GM20000 (cell line): ENCODE results near the gene LCN9.
A peak's percentile ranks its signal among the peaks of the same experiment; 100 is the strongest.
"Not testable (repeated sequence)": the region's sequence is repeated elsewhere in the genome, so short reads cannot be mapped to it uniquely, and the experiment has no call there.

Source experiments
- DNase-seq: peaks from one replicate; pipeline ENCODE4 v3.0.0; 2012; ENCODE audit warnings: low spot score
- CTCF ChIP-seq: IDR thresholded peaks from 2 replicates; pipeline ENCODE4 v1.5.1; 2012; ENCODE audit warnings: mild to moderate bottlenecking, control low read depth; ENCODE audit errors: extremely low read depth, missing control alignments

The LCN9 gene

GRCh38 chr9:135667463-135668001 is 4.4 kb downstream of the LCN9 start:
- no peak for TF ChIP-seq CTCF

DNA sequence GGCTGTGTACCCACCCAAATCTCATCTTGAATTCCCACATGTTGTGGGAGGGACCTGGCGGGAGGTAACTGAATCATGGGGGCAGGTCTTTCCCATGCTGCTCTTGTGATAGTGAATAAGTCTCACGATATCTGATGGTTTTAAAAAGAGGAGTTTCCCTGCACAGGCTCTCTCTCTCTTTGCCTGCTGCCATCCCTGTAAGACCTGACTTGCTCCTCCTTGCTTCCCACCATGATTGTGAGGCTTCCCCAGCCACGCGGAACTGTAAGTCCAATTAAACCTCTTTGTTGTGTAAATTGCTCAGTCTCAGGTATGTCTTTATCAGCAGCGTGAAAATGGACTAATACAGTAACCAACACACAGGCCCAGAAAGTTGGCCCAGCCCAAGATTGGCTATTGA is 5.9 kb downstream of the LCN9 start:
- DNase-seq: not testable (repeated sequence)

More at GRCh38 chr9:135667463-135668001, 4.4 kb downstream of the LCN9 start:
- DNase-seq: peak; percentile 4

DNA sequence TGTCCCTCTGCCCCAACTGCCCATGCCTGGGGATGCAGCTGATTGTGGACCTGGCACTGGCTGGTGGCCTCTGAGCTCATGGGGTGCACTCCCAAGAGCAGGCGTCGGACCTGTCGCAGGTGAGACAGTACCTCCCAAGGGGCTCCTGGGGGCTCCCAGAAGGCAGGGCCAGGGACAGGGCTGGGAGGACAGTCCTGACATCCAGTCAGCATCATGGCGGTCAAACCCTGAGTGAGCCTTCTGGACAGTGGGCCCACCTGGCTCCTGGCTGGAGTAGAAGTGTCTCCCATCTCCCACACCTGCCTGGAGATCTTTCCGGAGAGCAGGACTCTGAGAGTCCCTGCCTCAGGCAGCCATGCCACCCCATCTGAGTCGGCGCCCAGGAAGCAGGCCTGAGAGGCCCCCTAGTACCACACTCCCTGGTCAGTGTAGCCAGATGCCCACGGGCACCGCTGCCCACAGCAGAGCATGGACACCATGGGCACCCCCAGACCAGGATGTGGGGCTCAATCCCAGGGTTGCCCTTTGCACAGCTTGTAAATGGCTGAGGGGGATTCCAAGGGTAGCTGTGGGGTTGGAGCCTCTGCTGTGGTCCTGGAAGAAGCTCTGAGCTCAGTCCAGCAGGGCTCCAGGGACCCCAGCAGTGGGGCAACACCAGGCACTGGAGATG is 6.6 kb downstream of the LCN9 start:
- peak; percentile 14 for DNase-seq
- no peak for TF ChIP-seq CTCF

GRCh38 chr9:135670721-135671590 is 7.8 kb downstream of the LCN9 start:
- TF ChIP-seq CTCF: no peak
- no peak for DNase-seq

- no peak for TF ChIP-seq CTCF
- no peak for DNase-seq
Measured at GRCh38 chr9:135671591-135672041, 8.5 kb downstream of the LCN9 start.

- not testable (repeated sequence) for DNase-seq
Measured at GRCh38 chr9:135672786-135673185, 9.7 kb downstream of the LCN9 start.

GRCh38 chr9:135673941-135674340 is 10.8 kb downstream of the LCN9 start:
- no peak for TF ChIP-seq CTCF
- DNase-seq: no peak

DNA sequence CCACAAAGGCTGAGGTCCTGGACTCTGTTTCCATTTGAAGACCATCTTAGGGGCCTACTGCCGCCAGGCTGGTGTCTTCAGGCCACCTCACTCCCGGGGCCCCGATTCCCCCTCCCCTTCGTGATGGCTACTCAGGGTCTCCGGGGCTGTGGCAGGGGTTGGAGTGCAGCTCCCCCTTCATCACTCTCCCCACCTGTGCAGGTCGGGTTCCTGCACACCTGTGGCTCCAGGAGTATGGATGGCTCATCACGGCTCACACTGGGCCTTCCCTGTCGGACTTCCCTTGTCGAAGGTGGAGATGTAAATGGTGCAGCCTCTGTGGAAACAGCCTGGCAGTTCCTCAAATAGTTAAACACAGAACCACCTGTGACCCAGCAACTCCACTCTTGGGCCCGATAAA is 11.9 kb downstream of the LCN9 start:
- no peak for DNase-seq
- no peak for TF ChIP-seq CTCF
